Measurements from ENCODE around the gene NOX3.

- TF ChIP-seq POLR2A (IDR thresholded peaks at IDR 0.05), result no peak
- TF ChIP-seq CTCF (IDR thresholded peaks at IDR 0.05), result no peak
Observed at GRCh38 chr6:155415953-155416352, 39.7 kb downstream of the NOX3 start.
